ENCODE measurements around the gene MAGOHB.
"Not testable (repeated sequence)": the region's sequence is repeated elsewhere in the genome, so short reads cannot be mapped to it uniquely, and the experiment has no call there.

The MAGOHB gene

DNA sequence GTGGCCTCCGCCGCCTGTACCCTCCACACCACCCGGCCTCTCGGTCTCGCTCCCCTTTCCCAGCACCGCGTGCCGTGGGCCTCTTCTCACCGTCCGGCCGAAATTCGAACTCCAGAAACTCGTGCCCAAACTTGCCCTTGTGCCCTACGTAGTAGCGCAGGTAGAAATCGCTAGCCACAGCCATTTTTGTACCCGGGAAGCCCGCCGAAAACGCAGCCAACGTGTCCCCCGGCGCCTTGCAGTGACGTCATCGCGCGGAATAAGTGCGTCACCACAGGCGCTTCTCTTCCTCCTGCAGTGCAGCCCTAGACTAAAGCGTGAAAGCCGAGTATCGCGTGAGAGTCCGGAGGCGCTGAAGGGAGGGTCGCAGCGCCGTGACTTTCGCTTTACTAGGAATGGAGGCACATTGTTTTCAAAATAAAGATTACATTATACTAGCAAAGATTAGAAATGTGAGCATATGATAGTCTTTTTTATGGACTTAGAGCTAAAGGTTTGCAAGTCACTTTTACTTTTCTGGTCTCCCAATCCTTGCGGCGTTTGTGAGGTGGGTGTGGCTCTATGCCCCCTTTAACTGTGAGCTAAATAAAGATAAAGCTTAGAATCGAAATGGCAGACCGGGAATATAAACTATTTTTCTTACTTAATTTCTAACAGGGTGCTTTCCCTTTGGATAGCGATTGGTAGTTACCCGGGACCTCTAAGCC lies at the start of gene MAGOHB:
MAGOHB (minus strand) TSS at position 261 of the 707 bp plus-strand sequence; CDS start at position 184, 77 bp downstream.
- peak; percentile 100 for DNase-seq

DNA sequence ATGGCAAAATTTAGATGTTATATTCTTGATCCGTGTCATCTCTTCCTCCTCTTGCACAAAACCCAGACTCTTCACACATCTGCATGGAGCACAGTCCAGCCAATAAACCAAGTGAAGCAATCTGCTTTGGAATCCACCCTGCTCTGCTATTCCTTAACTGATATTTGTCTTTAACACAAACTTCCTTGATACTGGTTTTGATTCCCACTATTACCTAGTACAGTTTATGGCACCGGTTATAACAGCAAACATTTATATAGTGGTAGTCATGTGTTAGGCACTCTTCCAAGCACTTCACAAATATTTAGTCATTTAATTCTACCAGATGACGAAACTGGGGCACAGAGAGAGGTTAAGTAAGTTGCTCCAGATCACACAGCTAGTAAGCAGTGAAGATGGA lies 47.9 kb upstream of the MAGOHB start:
- DNase-seq, result no peak

DNA sequence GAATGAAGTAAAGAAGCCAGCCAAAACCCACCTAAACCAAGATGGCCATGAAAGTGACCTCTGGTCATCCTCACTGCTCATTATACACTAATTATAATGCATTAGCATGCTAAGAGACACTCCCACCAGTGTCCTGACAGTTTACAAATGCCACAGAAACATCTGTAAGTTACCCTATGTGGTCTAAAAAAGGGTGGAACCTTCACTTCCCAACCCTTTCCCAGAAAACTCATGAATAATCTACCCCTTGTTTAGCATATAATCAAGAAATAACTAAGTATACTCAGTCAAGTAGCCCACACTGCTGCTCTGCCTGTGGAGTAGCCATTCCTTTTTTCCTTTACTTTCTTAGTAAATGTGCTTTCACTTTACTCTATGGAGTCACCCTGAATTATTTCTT lies 40.6 kb upstream of the MAGOHB start:
- no peak for DNase-seq

DNA sequence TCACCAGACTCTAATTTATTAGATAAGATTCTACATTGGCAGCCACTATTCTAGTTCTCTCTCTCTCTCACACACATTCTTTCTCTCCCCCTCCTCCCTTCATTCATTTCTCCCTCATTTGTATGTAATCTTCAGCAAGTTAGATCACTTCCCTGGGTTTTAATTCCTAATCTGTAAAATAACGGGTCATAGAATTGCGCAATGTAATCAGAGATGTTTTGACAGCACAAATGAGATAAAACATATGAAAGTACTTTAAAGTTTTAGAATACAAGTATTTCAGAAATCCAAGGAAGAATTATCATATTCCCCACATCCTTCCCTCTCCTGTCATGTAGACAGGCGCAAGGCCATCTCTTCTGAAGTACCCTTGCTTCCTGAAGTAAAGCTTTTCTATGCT lies 38.8 kb upstream of the MAGOHB start:
- DNase-seq, result no peak

DNA sequence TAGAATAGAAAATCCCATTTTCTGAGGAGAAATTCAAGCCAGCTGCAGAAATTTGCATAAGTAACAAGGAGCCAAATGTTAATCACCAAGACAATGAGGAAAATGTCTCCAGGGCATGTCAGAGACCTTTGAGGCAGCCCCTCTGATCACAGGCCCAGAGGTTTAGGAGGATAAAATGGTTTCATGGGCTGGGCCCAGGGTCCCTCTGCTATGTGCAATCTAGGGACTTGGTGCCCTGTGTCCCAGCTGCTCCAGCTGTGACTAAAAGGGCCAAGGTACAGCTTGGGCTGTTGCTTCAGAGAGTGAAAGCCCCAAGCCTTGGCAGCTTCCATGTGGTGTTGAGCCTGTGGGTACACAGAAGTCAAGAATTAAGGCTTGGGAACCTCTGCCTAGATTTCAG lies 33.2 kb upstream of the MAGOHB start:
- DNase-seq, result not testable (repeated sequence)

DNA sequence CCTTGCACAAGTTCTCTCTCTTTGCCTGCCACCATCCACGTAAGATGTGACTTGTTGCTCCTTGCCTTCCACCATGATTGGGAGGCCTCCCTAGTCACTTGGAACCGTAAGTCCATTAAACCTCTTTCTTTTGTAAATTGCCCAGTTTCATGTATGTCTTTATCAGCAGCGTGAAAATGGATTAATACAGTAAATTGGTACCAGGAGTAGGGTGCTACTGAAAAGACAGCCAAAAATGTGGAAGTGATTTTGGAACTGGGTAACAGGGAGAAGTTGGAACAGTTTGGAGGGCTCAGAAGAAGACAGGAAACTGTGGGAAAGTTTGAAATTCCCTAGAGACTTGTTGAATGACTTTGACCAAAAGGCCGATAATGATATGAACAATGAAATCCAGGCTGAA lies 32.5 kb upstream of the MAGOHB start:
- DNase-seq, result no peak

DNA sequence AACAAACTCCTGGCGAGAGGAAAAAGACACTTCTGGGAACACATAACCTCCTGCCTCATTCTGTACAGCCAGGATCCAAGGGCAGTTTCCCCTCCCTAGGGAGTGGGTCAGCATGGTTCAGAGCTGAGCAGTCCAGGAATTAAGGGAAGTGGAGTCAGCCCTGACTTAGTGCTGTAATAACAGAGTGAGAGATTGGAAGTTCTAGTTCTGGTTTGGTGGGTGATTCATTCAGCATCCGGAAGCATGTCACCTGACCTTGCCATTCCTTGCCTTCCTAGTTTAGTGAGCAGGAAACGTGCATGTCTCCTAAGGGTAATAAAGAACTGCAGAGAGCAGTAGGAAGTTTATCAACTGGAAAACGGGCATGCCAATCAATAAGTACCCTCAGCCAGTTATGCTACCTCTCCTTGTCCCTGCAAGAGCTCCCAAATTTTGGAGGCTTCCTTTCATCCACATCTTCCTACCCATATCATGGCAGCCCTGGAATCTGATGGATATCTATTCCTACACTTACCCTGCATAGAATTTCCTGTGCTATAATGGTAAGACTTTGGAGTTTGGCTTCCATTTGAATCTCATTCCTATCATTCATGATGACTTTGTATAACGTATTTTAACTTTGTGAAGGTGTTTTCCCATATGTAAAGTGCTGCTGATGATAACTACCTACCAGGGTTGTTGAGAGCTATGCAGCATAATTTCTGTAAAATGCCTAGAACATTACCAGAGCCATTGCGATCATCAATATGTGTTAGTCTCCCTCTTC lies 28.5 kb upstream of the MAGOHB start:
- no peak for DNase-seq

DNA sequence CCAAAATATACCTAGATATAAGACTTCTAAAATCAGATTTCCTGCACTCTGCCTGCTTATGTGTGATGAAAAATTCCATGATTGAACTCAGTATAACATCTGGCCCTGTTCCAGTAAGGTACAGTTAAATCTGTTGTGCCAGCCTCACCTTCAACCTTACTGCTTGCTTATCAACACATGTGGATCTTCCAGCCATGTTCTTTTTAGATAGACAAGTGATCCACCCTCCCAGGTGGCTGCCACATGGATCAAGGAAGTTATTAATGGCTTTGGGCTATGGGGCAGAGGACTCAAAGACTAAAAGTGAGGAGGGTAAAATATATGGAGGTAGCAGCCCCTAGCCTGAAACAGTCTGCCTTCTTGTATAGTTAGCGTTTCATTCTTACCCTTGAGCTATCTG lies 25.3 kb upstream of the MAGOHB start:
- no peak for DNase-seq

DNA sequence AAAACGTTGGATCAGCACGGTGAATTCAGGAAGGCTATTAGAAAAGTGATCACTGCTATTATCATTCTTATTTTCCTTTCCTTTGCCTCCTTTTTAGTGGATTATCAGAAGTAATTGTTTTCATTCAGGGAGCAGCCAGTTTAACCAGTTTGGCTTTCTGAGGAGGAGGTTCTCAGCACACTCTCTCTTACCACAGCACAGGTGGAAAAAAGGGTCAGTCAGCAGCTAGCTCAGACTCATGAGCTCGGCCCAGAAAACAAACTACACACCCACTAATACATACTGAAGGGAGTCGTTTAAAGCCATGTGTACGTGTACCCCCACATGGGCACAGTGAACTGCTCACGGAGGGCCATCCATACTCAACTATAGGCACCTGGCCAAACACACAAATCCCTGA lies 23.2 kb upstream of the MAGOHB start:
- no peak for DNase-seq

DNA sequence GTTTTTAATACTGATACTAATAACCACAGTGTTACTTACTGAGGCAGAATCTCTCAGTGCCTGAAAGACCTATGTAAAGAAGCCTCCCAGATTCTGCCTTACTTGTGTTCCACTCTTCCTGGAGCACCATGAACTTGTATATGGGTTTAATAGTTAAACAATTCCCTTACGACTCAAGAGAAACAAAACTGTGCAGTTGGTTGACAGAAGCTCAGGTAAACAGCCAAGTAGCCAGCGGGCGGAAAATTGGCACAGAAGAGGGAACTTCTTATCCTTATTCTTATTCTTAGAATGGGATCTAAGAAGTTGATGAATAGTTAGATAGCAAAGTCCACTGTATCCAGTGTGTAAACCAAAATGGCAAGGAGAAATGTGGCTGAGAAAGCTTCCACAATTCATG lies 22.7 kb upstream of the MAGOHB start:
- no peak for DNase-seq

DNA sequence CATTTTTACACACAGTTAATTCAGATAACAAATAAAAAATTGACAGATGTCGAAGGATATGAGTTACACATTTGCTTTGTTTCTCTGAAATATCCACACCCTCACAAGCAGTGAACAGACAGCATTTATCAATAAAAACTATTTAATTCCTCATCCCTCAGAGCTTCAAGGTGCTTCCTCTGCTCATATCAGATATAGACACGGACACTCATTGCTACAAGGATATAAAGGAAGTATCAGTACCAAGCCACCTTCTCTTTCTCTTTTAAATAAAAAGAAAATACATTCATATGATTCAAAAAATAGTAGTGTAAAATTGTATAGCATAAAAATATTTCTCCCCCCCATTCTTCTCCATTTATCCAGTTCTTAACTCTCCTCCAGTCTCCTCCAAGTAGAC lies 21.9 kb upstream of the MAGOHB start:
- DNase-seq, result no peak

DNA sequence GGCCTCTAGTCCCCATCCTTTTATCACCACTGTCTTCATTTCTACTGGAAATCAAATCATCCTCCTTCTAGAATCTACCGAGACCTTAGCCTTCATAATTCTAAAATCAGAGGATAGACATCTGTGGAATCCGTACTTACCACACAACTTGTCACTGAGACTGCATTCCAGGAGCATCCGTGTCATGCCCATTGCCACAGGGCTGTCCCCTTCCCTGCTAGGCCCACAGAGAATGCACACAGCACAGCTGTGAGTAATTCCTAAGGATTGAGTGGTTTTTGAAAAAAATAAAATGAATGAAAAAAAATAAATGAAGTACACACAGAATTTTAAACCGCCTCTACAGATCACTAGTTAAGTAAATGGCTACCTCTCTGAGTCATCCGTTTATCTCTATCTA lies 21.0 kb upstream of the MAGOHB start:
- DNase-seq, result no peak

DNA sequence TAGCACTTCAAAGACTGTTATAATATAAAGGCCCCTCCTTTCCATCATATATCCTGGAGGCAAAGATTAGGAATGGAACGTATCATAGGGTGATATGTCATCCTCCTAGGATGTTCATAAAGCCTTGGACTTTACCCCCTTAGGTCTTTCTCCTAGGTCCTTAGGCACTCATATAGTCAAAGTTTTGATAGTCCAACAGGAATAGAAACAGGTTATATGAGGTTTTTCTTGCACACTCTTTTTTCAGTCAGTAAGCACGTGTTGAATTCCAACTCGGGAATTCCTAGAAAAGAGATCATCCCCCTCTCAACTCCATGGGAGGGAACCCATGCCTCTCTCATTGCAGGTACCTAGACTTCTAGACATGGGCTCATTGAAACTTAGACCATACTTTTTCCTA lies 20.1 kb upstream of the MAGOHB start:
- DNase-seq, result no peak

DNA sequence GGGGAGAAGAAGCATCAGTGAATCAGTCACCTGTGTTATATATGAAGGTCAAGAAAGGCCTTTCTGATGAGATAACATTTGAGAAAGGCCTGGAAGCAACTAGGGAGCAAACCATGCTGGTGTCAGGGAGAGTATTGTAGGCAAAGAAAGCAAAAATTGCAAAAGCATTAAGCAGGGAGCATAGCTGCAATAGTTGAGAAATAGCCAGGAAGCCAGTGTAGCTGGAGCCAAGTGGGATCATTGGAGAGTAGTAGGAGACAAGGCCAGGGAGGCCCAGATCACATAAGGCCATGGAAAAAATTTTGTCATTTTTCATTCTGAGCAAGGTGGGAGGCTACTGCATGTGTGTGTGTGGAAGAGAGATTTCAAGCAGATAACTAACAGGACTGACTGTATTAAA lies 18.8 kb upstream of the MAGOHB start:
- DNase-seq, result no peak

DNA sequence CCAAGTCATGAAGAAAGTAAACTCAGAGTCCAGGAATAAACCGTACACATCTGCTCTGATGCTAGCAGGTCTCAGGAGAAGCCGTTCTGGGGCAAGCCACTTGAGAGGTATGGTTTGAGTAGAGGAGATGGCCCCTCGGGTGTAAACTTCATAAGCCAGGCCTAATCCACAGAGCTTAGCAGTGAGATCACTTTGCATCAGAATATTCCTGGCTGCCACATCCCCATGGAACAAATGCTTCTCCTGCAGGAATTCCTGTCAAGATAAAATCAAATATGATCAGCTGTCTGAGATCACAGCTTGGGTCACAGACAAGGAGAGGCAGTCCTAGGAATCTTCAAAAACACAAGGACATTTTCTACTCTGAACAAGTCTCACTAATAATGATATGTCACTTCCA lies 11.2 kb upstream of the MAGOHB start:
- DNase-seq, result no peak

DNA sequence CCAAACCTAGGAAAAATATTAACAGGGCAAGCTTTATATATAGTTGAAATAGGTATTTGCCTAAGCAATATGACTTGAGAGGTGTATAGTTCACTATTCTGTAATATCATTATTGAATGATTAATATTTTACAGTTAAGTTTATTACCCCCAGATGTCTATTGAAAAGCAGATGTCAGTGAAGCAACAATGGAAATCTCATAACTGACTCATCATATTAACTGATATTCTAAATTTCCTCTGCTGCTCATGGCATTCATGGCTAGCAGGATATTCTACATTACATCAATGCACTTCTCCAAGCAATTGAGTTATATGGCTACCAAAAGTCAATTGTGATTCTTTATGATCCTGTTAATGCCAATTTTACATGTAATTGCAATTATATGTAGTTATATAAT lies 9.7 kb upstream of the MAGOHB start:
- DNase-seq, result no peak

DNA sequence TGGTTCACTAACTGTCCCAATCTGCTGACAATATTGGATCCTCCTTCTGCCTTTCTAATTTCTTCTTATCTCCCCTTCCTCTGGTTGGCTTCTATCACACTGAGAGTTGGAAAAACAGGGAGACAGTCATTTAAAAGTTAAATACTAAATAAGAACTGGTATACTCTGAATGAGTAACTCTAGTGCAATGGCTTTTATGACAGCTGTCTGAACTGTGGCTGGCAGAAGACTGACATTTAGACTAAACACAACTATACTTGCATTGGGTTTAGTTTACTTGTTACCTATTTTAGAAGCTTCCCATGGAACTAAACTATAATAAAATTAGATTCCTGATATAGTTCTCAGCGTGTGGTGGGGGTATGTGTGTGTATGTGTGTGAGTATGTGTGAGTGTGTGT lies 7.9 kb upstream of the MAGOHB start:
- no peak for DNase-seq

DNA sequence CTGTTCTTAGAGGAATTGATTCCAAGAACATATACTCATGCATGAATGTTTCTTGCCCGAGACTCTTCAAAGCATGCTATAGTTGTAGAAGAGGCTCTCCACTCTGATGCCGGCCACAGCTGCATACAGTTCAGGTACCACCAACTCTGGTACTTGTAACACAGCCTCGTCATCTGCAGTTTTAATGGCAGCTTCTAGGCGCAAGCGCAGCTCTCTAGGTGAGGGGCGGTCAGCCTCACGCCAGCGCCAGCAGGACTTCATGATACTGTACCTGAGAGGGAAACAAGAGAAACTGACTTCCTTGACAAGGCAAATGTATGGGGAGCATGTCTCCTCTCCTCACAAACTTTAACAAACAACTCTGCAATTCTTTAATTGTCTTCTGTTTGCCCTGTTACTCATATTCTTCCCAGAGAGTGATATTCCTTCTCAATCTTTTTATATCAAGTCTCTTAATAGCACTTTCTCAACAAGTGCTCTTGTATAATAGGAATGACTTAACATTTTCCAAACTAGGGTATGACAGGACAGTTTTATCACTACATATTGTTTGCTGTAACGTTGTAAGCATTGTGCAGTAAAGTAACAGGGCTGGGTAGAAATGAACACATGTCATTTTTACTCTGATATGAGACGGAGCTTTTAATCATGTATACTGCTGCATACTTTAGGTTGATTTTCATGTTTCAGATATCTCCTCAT lies 6.8 kb upstream of the MAGOHB start:
- no peak for DNase-seq

DNA sequence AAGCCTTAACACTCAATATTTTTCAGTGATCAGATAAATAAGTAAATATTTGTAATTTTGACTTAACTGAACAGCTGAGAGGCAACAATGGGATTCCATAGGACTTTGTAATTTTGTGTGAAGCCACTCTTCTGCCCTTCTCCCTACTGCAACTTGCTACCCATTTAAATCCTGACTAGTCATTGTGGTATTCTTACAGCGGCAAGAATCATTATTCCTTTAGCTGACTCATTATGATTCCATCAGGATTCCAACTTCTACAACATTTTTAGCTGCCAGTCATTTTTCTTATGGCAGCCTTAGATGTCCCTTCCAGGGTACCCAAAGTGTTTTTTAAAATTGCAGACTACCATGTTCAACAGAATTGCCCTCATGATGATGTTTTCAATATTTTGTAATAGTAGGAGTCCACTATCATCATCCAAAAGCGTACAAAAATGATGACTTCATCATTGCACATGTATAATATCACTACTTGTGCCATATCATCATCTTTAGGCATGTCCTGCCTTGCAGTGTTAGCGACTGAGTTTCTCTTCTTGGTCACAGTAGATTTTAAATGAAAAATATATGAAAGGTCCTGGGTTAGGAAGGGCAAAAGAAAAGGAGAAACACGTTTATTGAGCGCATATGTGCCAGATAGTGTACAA lies 5.1 kb upstream of the MAGOHB start:
- DNase-seq, result no peak

DNA sequence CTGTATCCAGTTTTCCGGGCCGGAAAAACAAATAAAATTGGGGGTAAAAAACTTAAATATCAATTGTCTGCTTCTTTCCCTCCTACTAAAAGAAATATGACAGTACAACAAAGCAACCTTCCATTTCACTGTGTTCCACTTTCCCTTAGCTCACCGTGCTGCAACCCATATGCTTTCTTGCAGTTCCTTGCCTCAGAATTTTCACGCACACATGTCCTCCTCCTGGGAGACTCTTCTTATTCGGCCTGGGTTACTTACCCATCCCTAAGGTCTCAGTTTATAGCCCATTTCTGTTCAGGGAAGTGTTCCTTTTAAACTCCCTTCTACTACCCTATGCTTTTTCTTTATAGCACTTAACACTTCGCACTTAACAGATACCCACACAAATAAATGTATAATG lies 4.5 kb upstream of the MAGOHB start:
- DNase-seq, result no peak

DNA sequence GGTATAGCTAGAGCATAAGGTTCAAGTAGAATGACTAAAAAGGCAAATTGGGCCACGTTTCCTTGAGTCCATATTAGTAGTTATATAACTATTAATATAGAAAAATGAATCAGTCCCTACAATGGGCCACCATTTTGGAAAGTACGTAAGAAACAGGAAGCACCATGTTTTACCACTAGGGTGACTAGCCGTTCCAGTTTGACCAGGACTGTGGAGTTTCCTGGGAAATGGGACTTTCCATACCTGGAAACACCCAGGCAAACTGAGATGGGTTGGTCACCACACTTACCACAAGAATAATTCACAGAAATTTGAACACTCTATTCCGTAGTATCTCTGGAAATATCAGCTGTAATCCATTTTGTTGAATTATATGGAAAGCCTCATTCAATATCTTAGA lies 2.1 kb upstream of the MAGOHB start:
- DNase-seq, result no peak

DNA sequence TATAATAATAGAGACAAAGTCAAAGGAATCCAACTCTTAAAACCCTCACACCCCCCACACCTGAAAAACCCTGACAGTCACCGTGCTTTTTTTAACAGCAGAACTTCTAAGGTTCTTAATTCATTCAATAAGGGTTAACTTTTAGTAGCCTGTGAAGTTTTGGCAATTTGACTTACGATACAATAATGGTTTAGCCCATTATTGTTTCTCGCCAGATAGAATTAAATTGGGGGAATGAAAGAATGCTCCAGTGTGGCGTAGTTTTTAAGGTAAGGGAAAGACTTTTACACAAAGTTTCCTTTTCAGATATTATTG lies 604 bp upstream of the MAGOHB start:
- no peak for DNase-seq

DNA sequence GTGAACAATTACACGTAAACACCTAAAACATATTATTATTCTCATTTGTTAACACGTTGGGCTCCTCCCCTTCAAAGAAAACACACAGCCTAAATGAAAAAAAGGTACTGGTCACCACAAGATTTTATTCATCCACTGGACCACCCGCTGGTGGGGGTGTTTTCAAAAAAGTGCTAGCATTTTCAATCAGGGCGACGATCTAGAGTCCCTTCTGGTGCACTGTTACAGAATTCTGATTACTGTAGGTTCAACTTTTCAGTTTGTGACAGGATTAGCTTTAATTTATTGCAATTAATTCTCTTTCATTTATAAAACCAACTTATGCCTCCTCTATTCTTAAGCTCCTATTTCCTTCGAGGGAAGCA lies 443 bp downstream of the MAGOHB start:
- DNase-seq, result no peak

DNA sequence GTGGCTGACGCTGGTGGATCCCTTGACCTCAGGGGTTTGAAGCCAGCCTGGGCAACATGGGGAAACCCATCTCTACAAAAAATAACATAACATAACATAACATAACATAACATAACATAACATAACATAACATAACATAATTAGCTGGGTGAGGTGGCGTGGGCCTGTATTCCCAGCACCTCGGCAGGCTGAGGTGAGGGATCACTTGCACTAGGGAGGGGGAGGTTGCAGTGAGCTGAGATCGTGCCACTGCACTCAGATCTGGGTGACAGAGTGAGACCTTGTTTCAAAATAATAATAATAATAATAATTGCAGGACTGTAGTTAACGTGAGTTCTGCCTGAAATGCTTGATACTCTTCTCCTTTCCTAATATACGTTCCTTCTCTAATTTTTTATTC lies 1.3 kb downstream of the MAGOHB start:
- DNase-seq, result no peak

All from activated T-cell treated with anti-CD3 and anti-CD28 coated beads for 4 hours (primary cell).